Left lobe of liver (tissue), 2 donors: ENCODE data around the gene PEX6. TPM values are rescaled to one million over a fixed set of nuclear protein-coding genes. Genes with fewer than 3 reads are reported as not detected.
A peak's percentile ranks its signal among the peaks of the same experiment; 100 is the strongest.
"Not testable (repeated sequence)": the region's sequence is repeated elsewhere in the genome, so short reads cannot be mapped to it uniquely, and the experiment has no call there.

Experiments
- ATAC-seq: fragments of 200-7000 bp; cut with Tn5 transposase; one replicate; pipeline ENCODE4 v1.9.1; 2020; ENCODE audit warnings: mild to moderate bottlenecking, moderate library complexity
- DNase-seq: peaks from one replicate; pipeline ENCODE4 v3.0.0-alpha.2; 2020; ENCODE audit warnings: low spot score
- total RNA-seq: library from RNA; stranded (reverse); gene quantifications from one replicate; pipeline ENCODE4 v1.2.1, GENCODE V29; 2021
- donor health status: DM: no; HTN: no; CAD: no; lungs with moderate emphysema.
- donor health status: DM: no; HTN: yes; CAD: no.

The PEX6 gene
- total RNA-seq, 1 donor from 2014 or later = 25.4 TPM

DNA sequence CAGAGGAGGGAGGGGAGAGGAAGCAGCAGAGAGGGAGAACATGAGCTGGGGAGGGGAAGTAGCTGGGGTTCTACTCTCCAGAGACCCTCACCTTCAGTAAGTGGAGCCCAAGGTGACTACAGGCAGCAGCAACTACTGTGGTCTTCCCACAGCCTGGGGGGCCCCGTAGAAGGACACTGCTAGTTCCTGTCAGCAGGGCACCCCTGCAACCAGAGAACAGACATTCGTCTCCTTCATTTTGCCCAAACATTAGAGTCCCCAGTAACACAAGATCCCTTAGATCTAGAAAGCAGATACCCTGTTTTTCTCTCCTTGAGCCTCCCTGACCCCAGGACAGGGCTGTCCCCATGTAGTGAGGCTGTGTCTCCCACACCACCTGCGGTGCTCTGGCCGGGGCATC, 10.2 kb downstream of the PEX6 start:
- DNase-seq (no peak), ATAC-seq (peak; percentile 18)

DNA sequence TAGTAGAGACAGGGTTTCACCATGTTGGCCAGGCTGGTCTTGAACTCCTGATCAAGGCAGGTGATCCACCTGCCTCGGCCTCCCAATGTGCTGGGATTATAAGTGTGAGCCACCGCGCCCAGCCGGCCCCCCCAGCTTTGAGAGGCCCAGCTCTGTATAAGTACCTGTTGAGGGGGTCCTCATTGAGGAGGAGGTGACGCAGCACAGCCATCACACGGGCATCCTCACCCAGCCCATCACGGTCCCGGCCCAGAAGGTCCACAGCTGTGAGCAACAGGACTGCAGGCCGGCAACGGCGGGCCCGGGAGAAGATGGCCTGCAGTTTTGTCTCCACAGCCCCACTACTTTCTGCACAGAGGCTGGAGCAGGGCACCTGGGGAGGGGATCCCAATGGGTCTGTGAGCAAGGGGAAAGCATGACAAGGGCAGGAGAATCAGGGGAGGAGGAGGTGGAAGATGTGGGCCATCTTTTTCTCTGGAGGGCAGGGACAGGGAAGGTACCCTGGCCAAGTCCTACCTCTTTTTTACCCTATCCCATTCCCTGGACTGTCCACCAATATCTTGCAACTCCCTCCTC, 10.8 kb downstream of the PEX6 start:
- ATAC-seq (peak; percentile 7), DNase-seq (no peak)

DNA sequence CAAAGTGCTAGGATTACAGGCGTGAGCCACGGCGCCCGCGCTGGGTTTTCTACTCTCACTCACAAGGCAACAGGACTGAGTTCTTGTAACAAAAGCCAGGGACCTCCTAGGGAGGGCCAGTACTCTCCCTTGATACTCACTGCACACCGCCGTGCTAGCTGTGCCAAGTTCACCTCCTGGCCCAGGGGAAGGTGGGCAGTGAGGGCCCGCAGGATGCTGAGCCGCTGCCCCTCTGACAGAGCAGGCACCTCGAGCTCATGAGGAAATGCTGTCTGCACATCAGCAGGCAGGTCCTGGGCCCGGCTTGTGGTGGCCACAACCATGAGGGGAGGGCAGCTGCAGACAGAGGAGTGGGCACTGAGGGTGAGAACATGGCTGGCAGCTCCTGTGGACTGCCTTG, 11.8 kb downstream of the PEX6 start:
- DNase-seq (no peak), ATAC-seq (peak; percentile 3)

DNA sequence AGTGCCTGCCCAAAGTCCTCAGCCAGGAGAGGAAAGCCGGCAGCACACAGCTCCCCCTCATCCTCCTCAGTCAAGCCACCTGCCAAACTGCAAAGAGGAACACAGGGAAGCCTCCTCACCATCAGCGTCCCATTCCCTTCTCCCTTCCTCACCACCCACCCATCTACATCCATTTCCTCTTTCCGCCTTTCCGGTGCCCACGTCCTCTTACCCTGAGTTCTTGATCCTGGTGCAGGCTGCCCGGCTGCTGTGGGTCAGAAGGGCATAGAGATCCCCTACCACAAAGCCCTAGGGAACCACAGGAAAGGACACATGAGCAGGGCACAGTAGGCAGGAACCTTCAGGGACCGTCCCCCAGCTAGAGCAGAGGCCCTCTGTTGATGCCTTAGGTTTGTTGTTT, 12.4 kb downstream of the PEX6 start:
- DNase-seq (no peak), ATAC-seq (no peak)

DNA sequence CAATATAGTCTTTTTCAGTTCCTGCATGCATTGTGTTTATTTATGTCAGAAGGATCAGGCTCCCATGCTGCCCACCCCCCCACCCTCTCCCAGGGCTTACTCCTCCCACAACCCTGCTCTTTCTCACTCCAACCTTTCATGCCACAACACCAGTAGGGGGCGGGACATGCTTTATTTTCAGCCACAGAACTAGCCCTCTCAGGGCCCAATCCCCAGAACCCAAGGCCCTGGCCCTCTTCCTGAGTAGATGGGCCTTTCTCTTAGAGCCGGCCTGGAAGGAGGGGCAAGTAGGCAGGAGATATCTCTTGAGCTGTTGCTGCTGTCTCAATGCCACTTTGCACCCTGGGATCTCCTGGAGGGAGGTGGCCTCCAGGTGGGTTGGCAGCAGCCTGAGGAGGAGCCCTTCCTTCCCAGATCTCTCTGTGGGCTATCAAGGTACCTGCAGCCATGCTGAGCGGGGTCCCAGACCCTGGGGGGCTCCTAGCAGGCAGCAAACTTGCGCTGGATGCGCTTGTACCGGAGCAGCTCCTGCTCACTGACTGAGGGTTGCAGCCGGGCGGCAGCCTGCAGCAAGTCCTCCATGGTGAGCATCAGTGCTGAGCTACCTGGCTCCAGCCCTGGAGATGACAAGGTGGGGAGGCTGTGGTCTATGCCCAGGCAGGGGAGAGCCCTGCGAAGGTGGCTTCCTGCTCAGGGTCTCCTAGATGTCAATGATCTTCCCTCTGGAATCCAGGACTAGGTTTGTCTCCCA, 15.0 kb downstream of the PEX6 start:
- no peak for ATAC-seq
- no peak for DNase-seq

DNA sequence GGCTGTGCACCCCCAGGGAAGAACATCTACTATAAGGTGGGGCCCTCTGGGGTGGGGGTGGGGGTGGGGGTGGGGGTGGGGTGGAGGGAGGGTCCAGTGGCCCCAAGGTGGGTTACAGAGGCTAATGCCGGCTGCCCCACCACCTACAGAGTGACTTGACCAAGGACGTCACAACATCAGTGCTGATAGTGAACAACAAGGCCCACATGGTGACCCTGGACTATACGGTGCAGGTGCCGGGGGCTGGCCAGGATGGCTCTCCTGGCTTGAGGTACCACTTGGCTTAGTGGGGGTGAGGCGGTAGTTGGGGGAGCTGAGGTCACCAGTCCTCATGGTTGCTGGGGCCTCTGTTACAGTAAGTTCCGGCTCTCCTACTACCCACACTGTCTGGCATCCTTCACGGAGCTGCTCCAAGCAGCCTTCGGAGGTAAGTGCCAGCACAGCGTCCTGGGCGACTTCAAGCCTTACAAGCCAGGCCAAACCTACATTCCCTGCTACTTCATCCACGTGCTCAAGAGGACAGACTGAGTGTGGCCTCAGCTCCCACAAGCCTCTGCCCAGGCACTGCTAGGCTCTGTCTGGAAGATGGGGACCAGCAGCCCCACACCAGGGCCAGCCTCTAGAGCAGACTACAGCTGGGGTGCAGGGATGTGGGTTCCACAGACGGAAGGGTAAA, 15.7 kb downstream of the PEX6 start:
- ATAC-seq (no peak), DNase-seq (no peak)

DNA sequence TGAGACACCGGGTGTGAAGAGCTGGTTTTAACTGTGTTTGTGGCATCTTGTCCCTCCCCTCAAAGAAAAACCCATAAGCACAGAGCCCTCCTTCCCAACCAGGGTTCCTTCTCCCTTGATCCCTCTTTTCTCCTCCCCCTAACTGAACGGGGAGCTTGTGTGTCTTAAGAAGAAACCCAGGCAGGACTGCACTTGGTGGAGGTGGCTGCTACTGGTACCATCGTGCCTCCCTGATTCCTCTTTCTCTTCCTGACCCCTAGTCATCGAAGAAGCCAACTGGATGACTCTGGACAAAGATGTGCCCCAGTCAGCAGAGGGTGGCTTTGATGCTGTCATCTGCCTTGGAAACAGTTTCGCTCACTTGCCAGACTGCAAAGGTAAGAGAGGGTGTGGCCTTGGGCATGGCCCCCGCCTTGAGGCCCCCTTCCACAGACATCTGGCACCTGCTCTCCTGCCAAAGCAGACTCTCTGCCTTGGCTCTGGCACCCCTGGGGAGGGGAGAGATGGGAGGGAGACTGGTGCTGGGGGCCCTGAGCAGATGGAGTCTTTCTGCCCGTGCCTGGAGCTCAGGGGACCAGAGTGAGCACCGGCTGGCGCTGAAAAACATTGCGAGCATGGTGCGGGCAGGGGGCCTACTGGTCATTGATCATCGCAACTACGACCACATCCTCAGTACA, 16.3 kb downstream of the PEX6 start:
- DNase-seq (no peak), ATAC-seq (no peak)

DNA sequence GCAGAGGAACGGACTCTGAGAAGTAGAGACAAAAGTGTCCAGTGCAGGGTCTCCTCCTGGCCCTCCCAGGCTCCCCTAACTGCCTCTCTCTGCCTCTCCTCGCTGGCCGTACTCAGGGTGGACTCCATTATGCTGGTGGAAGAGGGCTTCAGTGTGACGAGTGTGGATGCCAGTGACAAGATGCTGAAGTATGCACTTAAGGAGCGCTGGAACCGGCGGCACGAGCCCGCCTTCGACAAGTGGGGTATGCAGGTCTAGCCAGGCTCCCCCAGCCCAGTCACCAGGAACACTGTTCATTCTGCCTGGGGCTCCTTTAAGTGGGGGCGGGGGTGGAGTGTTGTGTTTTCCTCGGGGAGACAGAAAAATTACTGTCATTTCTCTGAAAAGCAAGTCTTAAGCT, 16.9 kb downstream of the PEX6 start:
- ATAC-seq = no peak
- no peak for DNase-seq

DNA sequence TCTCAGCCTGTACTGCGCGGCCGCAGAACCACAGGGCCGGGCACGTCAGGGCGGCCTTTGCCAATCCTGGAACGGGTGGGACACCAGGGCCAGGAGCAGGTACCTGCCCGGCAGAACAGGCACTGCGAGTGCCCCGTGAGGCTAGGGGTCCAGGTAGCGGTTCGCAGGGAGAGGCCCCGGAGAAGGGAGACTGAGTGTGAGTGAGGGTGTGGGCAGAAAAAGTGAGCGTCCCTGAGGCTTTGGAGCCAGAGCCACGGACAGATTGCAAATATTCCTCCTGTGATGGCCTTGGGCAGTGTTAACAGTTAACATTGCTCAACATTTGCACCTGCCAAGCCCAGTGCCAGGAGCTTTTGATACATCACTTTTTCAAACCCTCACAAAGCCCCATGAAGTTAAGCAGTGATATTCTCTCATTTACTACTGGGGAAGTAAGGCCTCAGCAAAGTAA, 17.9 kb downstream of the PEX6 start:
- no peak for DNase-seq
- peak; percentile 38 for ATAC-seq

DNA sequence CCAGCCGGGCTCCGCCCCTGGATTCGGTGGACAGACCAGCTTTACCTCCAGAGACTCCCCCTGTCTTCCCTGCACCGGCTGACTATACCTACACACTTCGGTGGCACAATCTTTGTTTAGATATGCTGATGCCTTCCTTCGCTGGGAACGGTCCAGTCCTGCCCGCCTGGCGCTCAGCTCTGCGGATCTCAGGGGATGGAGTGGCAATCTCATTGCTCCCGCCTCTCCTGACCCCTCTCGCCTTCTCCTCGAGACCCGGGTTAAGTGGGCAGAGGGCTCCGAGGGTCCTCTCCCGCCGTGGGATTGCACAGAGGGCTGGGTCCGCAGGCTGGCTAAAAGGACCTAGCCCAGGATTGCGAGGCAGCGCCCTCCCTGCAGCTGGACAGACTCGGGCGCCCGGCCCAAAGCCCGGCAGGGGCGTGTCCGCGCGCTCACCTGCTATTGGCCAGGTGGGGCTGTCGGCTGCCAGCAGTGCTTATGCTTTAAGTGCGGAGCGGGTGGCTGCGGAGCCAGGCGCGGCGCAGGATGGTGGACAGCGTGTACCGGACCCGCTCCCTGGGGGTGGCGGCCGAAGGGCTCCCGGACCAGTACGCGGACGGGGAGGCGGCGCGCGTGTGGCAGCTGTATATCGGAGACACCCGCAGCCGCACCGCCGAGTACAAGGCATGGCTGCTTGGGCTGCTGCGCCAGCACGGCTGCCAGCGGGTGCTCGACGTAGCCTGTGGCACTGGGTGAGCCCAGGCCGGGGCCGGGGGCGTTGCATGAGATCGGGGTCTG, 18.6 kb downstream of the PEX6 start, which contains the start of gene GNMT:
Gene GNMT (plus strand): TSS at position 512 of the 777 bp plus-strand sequence. CDS start 14 bp downstream, at position 526.
- ATAC-seq (peak; percentile 88), DNase-seq (peak; percentile 96)

DNA sequence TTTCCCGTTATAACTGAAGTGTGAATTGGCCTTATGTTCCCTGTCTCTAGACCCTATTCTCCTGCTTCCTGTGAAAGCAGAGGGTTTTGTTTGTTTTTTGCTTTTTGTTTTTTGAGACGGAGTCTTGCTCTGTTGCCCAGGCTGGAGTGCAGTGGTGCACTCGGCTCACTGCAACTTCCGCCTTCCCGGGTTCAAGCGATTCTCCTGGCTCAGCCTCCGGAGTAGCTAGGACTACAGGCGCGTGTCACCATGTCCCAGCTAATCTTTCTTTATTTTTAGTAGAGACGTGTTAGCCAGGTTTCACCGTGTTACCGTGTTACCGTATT, 19.1 kb downstream of the PEX6 start:
- ATAC-seq (no peak), DNase-seq (no peak)

DNA sequence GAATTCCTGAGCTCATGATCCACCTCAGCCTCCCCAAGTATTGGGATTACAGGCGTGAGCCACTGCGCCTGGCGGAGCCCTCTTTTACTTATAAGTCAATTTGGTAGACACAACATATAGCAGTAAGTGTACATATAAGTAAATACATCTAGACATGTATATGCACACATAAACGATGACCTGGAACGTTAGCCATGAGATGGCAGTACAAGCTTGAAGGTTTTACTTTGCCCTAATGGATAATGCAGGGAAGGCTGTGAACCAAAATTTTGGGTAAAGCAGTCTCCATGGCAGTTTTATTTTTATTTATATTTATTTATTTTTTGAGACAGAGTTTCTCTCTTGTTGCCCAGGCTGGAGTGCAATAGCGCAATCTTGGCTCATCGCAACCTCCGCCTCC, 20.9 kb downstream of the PEX6 start:
- ATAC-seq = no peak
- no peak for DNase-seq

DNA sequence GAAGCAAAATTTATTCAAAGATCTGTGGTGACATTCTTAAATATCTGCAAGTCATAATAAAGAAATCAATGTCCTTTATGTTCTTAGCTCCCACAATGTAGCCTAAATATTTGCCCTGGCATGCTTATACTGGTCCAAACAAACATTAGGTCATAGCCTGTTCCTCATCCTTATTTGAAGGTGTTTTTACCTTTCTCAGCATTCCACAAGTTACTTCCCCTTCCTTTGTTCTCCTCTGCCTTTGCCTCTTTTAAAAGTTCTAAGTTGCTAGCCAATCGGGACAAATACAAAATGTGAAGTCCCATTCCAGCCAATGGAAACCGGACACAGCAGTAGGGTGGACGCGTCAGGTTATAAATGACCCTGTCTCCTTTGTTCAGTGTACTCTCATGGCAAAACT, 24.6 kb downstream of the PEX6 start:
- not testable (repeated sequence) for ATAC-seq, DNase-seq

DNA sequence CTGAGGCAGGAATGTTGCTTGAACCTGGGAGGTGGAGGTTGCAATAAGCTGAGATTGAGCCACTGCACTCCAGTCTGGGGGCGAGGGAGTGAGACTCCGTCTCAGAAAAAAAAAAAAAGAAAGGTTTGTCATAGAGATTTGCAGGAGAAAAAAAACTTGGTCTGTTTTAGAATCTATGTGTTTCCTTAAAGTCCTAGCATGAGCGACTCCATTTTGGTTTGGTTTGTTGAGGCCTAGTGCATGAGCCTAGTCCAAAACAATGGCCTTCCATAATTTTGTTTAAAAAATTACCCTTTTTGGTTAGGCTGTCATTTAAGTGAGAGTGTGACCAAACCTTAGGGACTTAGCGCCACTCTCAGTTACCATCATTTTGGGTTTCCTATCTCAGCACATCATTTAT, 26.6 kb downstream of the PEX6 start:
- ATAC-seq = no peak

DNA sequence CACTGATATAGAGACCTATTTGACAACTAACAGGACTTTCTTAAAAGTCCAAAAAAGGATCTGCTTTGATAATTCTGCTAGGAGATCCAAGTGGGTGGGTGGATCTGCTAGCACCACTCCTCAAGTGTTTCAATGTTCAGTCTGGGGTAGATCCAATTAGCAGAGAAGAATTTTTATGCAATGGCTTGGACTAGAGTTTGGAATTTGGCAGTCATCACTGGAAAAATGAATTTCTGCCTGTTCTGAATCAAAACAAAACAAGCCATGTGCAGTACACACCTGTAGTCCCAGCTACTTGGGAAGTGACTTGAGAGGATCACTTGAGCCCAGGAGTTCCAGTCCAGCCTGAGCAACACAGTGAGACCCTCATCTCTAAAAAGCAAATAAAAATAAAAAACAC, 31.0 kb downstream of the PEX6 start:
- ATAC-seq (peak; percentile 63), DNase-seq (no peak)

More for the DNA sequence above, 26.6 kb downstream of the PEX6 start:
- no peak for DNase-seq

DNA sequence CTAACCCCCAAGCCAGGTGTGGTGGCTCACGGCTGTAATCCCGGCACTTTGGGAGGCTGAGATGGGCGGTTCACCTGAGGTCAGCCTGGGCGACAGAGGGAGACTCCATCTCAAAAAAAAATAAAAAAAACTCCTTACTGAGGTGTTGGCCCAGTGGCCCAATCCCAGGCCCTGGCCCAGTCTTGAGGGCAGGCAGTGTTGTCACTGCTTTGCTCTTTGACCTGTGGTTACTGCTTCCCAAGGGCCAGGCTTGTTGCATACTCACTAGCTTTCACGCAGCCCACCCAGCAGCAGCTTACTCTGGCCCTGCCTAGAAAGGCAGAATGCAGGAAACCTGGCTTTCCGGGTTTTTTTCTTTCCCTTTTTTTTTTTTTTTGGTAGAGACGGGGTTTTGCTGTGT, 36.5 kb downstream of the PEX6 start:
- ATAC-seq (peak; percentile 42), DNase-seq (peak; percentile 77)

DNA sequence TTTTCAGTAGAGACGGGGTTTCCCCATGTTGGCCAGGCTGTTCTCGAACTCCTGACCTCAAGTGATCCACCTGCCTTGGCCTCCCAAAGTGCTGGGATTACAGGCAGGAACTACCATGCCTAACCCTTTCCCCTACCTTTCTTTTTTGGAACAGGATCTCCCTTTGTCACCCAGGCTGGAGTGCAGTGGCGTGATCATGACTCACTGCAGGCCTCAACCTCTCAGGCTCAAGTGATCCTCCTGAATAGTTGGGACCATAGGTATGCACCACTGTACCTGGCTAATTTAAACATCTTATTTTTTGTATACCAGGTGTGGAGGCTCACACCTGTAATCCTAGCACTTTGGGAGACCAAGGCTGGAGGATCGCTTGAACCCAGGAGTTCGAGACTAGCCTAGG, 37.6 kb downstream of the PEX6 start:
- ATAC-seq, DNase-seq: not testable (repeated sequence)

DNA sequence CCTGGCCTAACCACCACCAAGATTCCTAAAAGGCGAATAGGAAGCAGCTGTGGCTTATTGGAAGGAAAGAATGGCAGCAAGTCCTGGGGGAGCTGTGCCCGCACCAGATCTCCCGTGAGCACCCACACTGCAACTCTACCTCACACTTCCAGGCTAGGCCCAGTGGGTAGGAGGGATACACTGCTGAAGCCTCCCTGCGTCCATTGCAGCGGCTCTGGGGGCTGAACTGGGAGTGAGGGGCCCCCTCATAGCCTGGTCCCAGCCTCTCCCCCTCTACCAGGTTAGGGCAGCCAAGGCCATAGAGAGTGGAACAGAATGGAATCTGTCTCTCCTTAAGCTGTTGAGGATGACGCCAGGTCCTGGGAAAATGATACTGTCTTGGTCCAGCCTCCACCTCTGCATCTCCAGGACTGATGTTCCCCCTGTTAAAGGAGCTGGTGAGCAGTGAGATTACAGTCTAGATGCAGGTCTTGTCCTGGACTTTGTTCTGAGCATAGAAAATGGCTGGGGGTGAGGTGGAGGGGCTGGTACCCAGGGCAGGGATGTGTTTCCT, 38.4 kb downstream of the PEX6 start:
- DNase-seq (no peak), ATAC-seq (no peak)

DNA sequence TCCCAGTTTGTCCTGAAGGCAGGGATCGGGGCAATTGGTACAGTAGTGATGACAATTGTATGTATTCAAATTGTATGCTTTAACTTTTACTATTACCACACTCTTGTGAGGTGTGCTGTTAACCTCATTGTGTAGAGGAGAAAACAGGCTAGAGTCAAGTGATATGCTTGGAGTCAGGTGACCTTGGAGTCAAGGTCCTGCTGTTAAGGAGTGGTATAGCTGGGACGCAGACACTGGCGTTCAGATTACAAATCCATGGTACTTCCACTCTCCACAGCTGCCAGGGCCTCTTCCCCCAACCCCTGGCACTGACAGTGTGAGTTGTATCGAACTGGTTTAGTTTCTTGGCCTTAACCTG, 39.2 kb downstream of the PEX6 start:
- DNase-seq = no peak
- peak; percentile 3 for ATAC-seq

DNA sequence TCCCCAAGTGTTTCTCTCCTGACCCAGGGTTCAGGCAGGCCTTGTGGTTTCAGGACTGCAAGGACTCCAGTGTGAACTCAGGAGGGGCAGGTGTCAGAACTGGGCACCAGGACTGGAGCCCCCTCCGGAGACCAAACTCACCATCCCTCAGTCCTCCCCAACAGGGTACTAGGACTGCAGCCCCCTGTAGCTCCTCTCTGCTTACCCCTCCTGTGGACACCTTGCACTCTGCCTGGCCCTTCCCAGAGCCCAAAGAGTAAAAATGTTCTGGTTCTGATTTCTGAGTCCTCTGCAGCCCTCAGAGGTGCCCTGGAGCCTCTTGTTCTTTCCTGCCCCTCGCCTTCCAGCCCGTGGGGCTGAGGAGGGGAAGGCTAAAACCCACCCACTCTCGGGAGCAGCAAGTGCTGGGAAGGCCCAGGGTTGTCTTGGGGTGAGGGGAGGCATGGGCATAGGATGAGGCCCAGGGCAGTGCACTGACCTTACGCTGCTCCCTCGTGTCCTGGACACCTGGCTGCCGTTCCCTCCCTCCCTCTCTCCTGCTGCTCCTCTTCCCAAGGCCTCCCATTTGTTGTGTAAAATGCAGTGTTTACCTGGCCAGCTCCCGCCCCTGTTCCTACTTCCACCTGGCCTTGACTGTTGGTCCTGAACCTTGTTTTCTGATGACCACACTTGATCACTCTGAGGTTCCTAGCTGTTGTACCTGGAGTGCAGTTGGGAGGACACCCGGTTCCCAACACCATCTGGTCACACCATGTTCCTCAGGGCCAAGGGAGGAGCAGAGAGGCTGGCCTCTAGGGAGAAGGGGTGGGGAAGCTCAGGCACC, 39.8 kb downstream of the PEX6 start:
- ATAC-seq = peak; percentile 78
- DNase-seq = peak; percentile 95
